SHP77 treated with DMSO at 0.1 percent for 48 hours (cell line): ENCODE data around the gene CEP295NL.
"Not testable (repeated sequence)": the region's sequence is repeated elsewhere in the genome, so short reads cannot be mapped to it uniquely, and the experiment has no call there.

ENCODE experiments used
- DNase-seq: peaks from one replicate; lab custom pipeline; 2025; lab: John Stamatoyannopoulos, UW

CEP295NL gene

GRCh38 chr17:78929908-78930775, 27.1 kb upstream of the CEP295NL start:
- DNase-seq = peak; percentile 9

GRCh38 chr17:78925662-78926555, 22.9 kb upstream of the CEP295NL start:
- peak; percentile 34 for DNase-seq

GRCh38 chr17:78925234-78925633, 22.2 kb upstream of the CEP295NL start, which contains the start of gene TIMP2:
TIMP2 (minus strand) TSS chr17:78925387; CDS start chr17:78925088, 299 bp downstream.
- DNase-seq = peak; percentile 32

GRCh38 chr17:78924481-78925151, 21.6 kb upstream of the CEP295NL start:
- no peak for DNase-seq

GRCh38 chr17:78923660-78924453, 20.9 kb upstream of the CEP295NL start:
- no peak for DNase-seq

- DNase-seq = no peak
Measured at GRCh38 chr17:78922816-78923498, 20.0 kb upstream of the CEP295NL start.

GRCh38 chr17:78921437-78921971, 18.5 kb upstream of the CEP295NL start:
- DNase-seq = no peak

GRCh38 chr17:78920528-78920927, 17.5 kb upstream of the CEP295NL start:
- no peak for DNase-seq

GRCh38 chr17:78919861-78920450, 17.0 kb upstream of the CEP295NL start:
- no peak for DNase-seq

- no peak for DNase-seq
Measured at GRCh38 chr17:78918979-78919378, 16.0 kb upstream of the CEP295NL start.

GRCh38 chr17:78917451-78918275, 14.7 kb upstream of the CEP295NL start:
- DNase-seq = no peak

GRCh38 chr17:78915872-78916632, 13.1 kb upstream of the CEP295NL start:
- DNase-seq = no peak

- no peak for DNase-seq
Measured at GRCh38 chr17:78913115-78913514, 10.1 kb upstream of the CEP295NL start.

GRCh38 chr17:78912082-78912481, 9.1 kb upstream of the CEP295NL start:
- DNase-seq = no peak

GRCh38 chr17:78911543-78911942, 8.5 kb upstream of the CEP295NL start:
- not testable (repeated sequence) for DNase-seq

- DNase-seq = no peak
Measured at GRCh38 chr17:78910497-78911284, 7.7 kb upstream of the CEP295NL start.

- DNase-seq = peak; percentile 54
Measured at GRCh38 chr17:78908426-78908825, 5.4 kb upstream of the CEP295NL start.

- no peak for DNase-seq
Measured at GRCh38 chr17:78905541-78905940, 2.5 kb upstream of the CEP295NL start.
